ENCODE measurements around the gene AXIN1.
"Not testable (repeated sequence)": the region's sequence is repeated elsewhere in the genome, so short reads cannot be mapped to it uniquely, and the experiment has no call there.

The AXIN1 gene

DNA sequence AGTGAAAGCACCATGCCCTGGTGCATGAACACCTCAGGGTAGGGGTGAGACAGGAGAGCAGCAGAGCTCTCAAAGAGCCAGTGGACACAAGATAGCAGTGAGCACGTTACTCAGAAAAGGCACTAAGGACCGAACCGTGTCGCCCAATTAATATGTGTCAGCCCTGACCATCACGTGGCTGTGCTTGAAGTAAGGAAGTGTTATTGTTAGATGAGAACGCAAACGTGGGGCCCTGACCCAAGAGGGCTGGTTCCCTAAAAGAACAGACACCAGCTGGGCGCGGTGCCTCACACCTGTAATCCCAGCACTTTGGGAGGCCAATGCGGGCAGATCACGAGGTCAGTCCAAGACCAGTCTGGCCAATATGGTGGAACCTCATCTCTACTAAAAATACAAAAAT lies 16.3 kb downstream of the AXIN1 start:
- Histone ChIP-seq H3K36me3 (ENCODE audit: insufficient read depth, low read length) (no peaks in the 10 kb centered on the region), H3K9ac (ENCODE audit: low read depth, low read length) (no peak overlapping the region), H3K4me3 (ENCODE audit: low read length) (no peak overlapping the region), H3K4me1 (ENCODE audit: insufficient read depth, low read length) (peaks cover 4% of the 10 kb centered on the region; the same call in 1 of the 2 replicates), H3K27ac (ENCODE audit: low read depth, low read length) (no peak overlapping the region), H3K27me3 (ENCODE audit: insufficient read depth, low read length) (no peaks in the 10 kb centered on the region), H3K9me3 (ENCODE audit: insufficient read depth, low read depth, low read length) (no peaks in the 10 kb centered on the region)
- WGBS = 95% methylated on average over 11 of the region's 11 CpGs

- not testable (repeated sequence) for H3K27me3 ChIP-seq (ENCODE audit: insufficient read depth, low read length); H3K36me3 ChIP-seq (ENCODE audit: insufficient read depth, low read length); H3K9me3 ChIP-seq (ENCODE audit: insufficient read depth, low read depth, low read length); H3K4me3 ChIP-seq (ENCODE audit: low read length); H3K9ac ChIP-seq (ENCODE audit: low read depth, low read length); H3K4me1 ChIP-seq (ENCODE audit: insufficient read depth, low read length); H3K27ac ChIP-seq (ENCODE audit: low read depth, low read length)
- WGBS = 95% methylated on average over 10 of the region's 11 CpGs
These were observed 17.5 kb downstream of the AXIN1 start for GRCh38 chr16:334861-335632.

DNA sequence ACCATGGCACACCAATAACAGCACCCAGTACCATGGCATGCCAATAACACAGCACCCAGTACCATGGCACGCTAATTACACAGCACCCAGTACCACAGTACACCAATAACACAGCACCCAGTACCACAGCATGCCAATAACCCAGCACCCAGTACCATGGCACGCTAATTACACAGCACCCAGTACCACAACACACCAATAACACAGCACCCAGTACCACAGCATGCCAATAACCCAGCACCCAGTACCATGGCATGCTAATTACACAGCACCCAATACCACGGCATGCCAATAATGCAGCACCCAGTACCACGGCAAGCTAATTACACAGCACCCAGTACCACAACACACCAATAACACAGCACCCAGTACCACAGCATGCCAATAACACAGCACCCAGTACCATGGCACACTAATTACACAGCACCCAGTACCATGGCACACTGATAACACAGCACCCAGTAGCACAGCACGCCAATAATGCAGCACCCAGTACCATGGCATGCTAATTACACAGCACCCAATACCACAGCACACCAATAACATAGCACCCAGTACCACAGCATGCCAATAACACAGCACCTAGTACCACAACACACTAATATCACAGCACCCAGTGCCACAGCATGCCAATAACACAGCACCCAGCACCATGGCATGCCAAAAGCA lies 18.2 kb downstream of the AXIN1 start:
- not testable (repeated sequence) for H3K4me1 ChIP-seq (ENCODE audit: insufficient read depth, low read length); H3K27ac ChIP-seq (ENCODE audit: low read depth, low read length); H3K9me3 ChIP-seq (ENCODE audit: insufficient read depth, low read depth, low read length); H3K9ac ChIP-seq (ENCODE audit: low read depth, low read length); H3K36me3 ChIP-seq (ENCODE audit: insufficient read depth, low read length); H3K27me3 ChIP-seq (ENCODE audit: insufficient read depth, low read length); H3K4me3 ChIP-seq (ENCODE audit: low read length)
- 98% methylated on average over 5 of the region's 5 CpGs for WGBS

DNA sequence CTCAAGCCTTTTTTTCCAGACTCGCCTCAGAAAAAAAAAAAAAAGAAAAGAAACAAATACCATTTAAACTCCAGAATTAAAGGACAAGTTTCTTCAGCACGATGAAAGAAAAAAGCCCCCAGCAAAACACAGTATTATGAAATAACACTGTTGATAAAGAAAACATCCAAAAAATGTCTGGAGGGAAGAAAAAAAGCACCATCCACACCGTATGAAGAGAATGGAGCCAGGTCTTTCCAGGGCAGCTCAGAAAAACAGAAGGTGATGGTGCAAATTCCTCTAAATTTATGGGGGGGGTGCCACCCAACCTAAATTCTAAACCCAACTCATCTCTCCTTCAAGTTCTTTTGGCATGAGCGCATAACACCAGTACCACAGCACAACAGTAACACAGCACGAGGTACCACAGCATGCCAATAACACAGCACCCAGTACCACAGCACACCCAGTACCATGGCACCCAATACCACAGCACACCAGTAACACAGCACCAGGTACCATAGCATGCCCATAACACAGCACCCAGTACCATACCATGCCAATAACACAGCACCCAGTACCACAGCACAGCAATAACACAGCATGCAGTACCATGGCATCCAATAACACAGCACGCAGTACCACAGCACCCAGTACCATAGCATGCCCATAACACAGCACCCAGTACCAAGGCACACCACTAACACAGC lies 19.0 kb downstream of the AXIN1 start:
- Histone ChIP-seq H3K4me1 (ENCODE audit: insufficient read depth, low read length) (peaks cover 4% of the 10 kb centered on the region; the same call in 1 of the 2 replicates), H3K4me3 (ENCODE audit: low read length) (no peak overlapping the region), H3K27ac (ENCODE audit: low read depth, low read length) (no peak overlapping the region), H3K36me3 (ENCODE audit: insufficient read depth, low read length) (no peaks in the 10 kb centered on the region), H3K9ac (ENCODE audit: low read depth, low read length) (no peak overlapping the region), H3K27me3 (ENCODE audit: insufficient read depth, low read length) (no peaks in the 10 kb centered on the region), H3K9me3 (ENCODE audit: insufficient read depth, low read depth, low read length) (no peaks in the 10 kb centered on the region)
- 94% methylated on average over 5 of the region's 6 CpGs for WGBS

GRCh38 chr16:331181-331814 lies 21.2 kb downstream of the AXIN1 start:
- H3K9ac ChIP-seq (ENCODE audit: low read depth, low read length); H3K36me3 ChIP-seq (ENCODE audit: insufficient read depth, low read length); H3K9me3 ChIP-seq (ENCODE audit: insufficient read depth, low read depth, low read length); H3K27me3 ChIP-seq (ENCODE audit: insufficient read depth, low read length); H3K4me1 ChIP-seq (ENCODE audit: insufficient read depth, low read length); H3K27ac ChIP-seq (ENCODE audit: low read depth, low read length); H3K4me3 ChIP-seq (ENCODE audit: low read length): not testable (repeated sequence)
- WGBS = 76% methylated on average over 6 of the region's 6 CpGs

- 87% methylated on average over 2 of the region's 2 CpGs for WGBS
- no peaks in the 10 kb centered on the region for H3K27me3 ChIP-seq (ENCODE audit: insufficient read depth, low read length)
- no peak overlapping the region for H3K9ac ChIP-seq (ENCODE audit: low read depth, low read length)
- H3K36me3 ChIP-seq (ENCODE audit: insufficient read depth, low read length) = no peaks in the 10 kb centered on the region
- H3K9me3 ChIP-seq (ENCODE audit: insufficient read depth, low read depth, low read length) = no peaks in the 10 kb centered on the region
- peaks cover 7% of the 10 kb centered on the region; the same call in 1 of the 2 replicates for H3K4me1 ChIP-seq (ENCODE audit: insufficient read depth, low read length)
- no peak overlapping the region for H3K27ac ChIP-seq (ENCODE audit: low read depth, low read length)
- no peak overlapping the region for H3K4me3 ChIP-seq (ENCODE audit: low read length)
These were observed 21.8 kb downstream of the AXIN1 start for GRCh38 chr16:330741-331140.

DNA sequence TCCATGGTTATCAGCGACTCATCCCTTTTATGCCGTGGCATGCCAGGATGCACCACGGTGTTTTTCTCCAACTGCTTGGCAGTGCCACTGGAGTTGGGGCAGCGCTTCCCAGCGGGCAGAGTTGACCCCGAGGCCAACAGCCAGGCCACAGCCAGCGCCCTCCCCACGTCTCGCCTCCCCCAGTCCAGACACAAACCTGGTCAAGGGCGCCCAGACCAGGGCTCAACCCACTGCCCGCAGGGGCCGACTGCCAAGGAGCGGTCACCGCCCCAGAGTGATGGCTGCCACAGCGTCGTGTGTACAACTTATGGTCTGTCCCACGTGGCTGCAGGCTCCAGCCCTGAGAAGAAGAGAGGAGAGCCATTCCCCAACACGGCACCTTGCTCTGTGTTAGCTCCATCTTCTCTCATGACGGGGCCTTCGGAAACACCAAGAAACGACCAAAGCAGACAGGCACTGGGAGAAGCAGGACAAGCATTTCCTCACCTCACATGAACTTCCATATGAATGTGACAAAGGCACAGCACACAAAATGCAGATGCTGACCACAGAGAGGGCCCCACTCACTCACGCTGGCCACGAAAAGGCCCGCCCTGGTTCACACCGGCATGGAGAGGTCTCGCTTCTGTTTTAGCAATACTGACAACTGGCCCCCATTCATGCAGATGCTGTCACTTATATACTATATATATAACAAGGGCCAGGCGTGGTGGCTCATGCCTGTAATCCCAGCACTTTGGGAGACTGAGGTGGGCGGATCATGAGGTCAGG lies 27.0 kb downstream of the AXIN1 start:
- Histone ChIP-seq H3K27me3 (ENCODE audit: insufficient read depth, low read length) (no peaks in the 10 kb centered on the region), H3K9ac (ENCODE audit: low read depth, low read length) (no peak overlapping the region), H3K36me3 (ENCODE audit: insufficient read depth, low read length) (no peaks in the 10 kb centered on the region), H3K4me1 (ENCODE audit: insufficient read depth, low read length) (peaks cover 3% of the 10 kb centered on the region; the same call in 1 of the 2 replicates), H3K9me3 (ENCODE audit: insufficient read depth, low read depth, low read length) (no peaks in the 10 kb centered on the region), H3K27ac (ENCODE audit: low read depth, low read length) (no peak overlapping the region), H3K4me3 (ENCODE audit: low read length) (no peak overlapping the region)
- WGBS = 94% methylated on average over 28 of the region's 28 CpGs

DNA sequence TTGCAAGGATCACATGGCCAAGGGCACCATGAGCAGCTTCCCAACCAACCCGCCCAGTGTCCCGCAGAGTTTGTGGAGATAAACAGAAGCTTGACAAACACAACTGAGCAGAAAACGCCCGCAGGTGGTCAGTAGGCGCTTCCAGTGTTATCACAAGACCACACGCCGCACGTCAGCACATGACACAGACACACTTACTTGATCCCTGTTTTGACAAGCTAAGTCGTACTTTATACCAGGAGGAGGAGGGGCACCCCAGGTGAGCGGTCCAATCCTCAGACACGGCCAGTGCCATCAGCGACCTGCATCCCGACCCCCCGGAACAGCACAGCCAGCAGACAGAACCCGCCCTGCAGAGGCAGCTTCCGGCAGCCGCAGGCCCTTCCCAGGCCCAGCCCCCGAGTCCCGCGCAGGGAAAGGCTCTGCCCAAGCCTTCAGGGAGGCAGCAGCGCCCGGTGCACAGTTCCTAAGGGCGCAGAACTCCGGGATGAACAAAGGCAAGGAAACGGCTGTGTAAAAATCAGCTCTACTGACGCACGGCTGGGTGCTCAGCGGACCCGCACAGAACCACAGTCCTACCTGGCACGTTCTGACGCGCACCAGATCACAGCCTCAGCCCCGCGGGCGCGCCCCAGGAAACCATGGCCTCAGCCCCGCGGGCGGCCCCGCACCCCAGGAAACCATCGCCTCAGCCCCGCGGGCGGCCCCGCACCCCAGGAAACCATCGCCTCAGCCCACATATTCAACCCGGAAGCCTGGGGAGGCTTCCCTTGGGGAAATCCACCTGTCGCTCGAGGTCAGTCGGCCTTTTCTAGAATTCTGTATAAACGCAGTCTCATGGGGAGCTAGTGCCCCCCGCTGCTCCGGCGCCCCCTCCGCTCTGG lies 27.8 kb downstream of the AXIN1 start:
- Histone ChIP-seq H3K9ac (ENCODE audit: low read depth, low read length) (peak overlapping the region; percentile 16; the same call in 1 of the 2 replicates), H3K27me3 (ENCODE audit: insufficient read depth, low read length) (no peaks in the 10 kb centered on the region), H3K27ac (ENCODE audit: low read depth, low read length) (0 out of 2 replicates have a peak overlapping the region, but pooled peaks have one; percentile 18), H3K36me3 (ENCODE audit: insufficient read depth, low read length) (no peaks in the 10 kb centered on the region), H3K4me1 (ENCODE audit: insufficient read depth, low read length) (peaks cover 3% of the 10 kb centered on the region; the same call in 1 of the 2 replicates), H3K4me3 (ENCODE audit: low read length) (no peak overlapping the region), H3K9me3 (ENCODE audit: insufficient read depth, low read depth, low read length) (no peaks in the 10 kb centered on the region)
- WGBS = 87% methylated on average over 55 of the region's 55 CpGs

- no peak overlapping the region for H3K27ac ChIP-seq (ENCODE audit: low read depth, low read length)
- WGBS = 91% methylated on average over 17 of the region's 17 CpGs
- H3K36me3 ChIP-seq (ENCODE audit: insufficient read depth, low read length) = peaks cover 2% of the 10 kb centered on the region; the same call in 1 of the 2 replicates
- no peaks in the 10 kb centered on the region for H3K27me3 ChIP-seq (ENCODE audit: insufficient read depth, low read length)
- no peaks in the 10 kb centered on the region for H3K9me3 ChIP-seq (ENCODE audit: insufficient read depth, low read depth, low read length)
- no peak overlapping the region for H3K9ac ChIP-seq (ENCODE audit: low read depth, low read length)
- no peak overlapping the region for H3K4me3 ChIP-seq (ENCODE audit: low read length)
- peaks cover 4% of the 10 kb centered on the region; the same call in 1 of the 2 replicates for H3K4me1 ChIP-seq (ENCODE audit: insufficient read depth, low read length)
These were observed 28.4 kb downstream of the AXIN1 start for GRCh38 chr16:324201-324450.
